SK-N-SH (cell line): ENCODE data around the gene NCAPH2.

Experiments
- ELF1 ChIP-seq: IDR thresholded peaks from 2 replicates; pipeline ENCODE4 v1.4.0; 2012
- RAD21 ChIP-seq: IDR thresholded peaks from 2 replicates; pipeline ENCODE4 v1.6.1; 2012; ENCODE audit warnings: mild to moderate bottlenecking, low read length
- TAF1 ChIP-seq: IDR thresholded peaks from 2 replicates; pipeline ENCODE4 v1.6.1; 2012; ENCODE audit warnings: low read depth, mild to moderate bottlenecking, low read length, moderate library complexity, borderline replicate concordance
- YY1 ChIP-seq: IDR thresholded peaks from 2 replicates; pipeline ENCODE4 v1.4.0; 2012; ENCODE audit warnings: low read depth, mild to moderate bottlenecking
- TF ChIP-seq, protein P1 (sequence below): fragments of 200-600 bp; sonication (generic); IDR thresholded peaks from 2 replicates; pipeline ENCODE4 v1.6.1; 2017; ENCODE audit warnings: antibody characterized with exemption, mild to moderate bottlenecking, moderate library complexity
- TF ChIP-seq, protein P2 (sequence below): IDR thresholded peaks from 2 replicates; pipeline ENCODE4 v1.4.0; 2012; ENCODE audit warnings: low read depth

GRCh38 chr22:50464451-50464850 is 43.6 kb upstream of the NCAPH2 start:
- TF ChIP-seq TAF1 = no peak
- TF ChIP-seq, protein P1, sequence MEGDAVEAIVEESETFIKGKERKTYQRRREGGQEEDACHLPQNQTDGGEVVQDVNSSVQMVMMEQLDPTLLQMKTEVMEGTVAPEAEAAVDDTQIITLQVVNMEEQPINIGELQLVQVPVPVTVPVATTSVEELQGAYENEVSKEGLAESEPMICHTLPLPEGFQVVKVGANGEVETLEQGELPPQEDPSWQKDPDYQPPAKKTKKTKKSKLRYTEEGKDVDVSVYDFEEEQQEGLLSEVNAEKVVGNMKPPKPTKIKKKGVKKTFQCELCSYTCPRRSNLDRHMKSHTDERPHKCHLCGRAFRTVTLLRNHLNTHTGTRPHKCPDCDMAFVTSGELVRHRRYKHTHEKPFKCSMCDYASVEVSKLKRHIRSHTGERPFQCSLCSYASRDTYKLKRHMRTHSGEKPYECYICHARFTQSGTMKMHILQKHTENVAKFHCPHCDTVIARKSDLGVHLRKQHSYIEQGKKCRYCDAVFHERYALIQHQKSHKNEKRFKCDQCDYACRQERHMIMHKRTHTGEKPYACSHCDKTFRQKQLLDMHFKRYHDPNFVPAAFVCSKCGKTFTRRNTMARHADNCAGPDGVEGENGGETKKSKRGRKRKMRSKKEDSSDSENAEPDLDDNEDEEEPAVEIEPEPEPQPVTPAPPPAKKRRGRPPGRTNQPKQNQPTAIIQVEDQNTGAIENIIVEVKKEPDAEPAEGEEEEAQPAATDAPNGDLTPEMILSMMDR = no peak
- TF ChIP-seq, protein P2, sequence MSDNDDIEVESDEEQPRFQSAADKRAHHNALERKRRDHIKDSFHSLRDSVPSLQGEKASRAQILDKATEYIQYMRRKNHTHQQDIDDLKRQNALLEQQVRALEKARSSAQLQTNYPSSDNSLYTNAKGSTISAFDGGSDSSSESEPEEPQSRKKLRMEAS = no peak
- no peak for TF ChIP-seq YY1
- TF ChIP-seq ELF1 = no peak
- TF ChIP-seq RAD21 = no peak
